ENCODE data around the gene MOAP1. TPM values are rescaled to one million over a fixed set of nuclear protein-coding genes. Genes with fewer than 3 reads are reported as not detected.

The MOAP1 gene
- total RNA-seq, 2 donors from 2014 or later = 12.8 to 22.4 TPM

DNA sequence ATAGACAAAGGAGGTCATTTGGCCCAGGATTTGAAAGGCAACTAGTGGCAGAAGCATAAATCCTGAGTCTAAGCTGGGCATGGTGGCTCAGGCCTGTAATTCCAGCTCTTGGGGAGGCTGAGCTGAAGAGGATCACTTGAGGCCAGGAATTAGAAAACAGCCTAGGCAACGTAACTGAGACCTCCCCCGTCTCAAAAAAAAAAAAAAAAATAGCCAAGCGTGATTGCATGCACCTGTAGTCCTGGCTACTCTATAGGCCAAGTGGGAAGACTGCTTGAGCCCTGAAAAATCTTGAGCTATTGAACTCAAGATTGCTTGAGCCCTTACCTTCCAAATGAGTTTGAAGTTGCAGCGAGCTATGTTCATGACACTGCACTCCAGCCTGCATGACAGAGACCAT is 14.3 kb upstream of the MOAP1 start:
- Histone ChIP-seq H3K9me3 (no peaks in the 10 kb centered on the region), H3K27ac (no peak overlapping the region), H3K4me3 (no peak overlapping the region), H3K36me3 (no peaks in the 10 kb centered on the region), H3K9ac (ENCODE audit: low read depth in 2 of 2, low read length in 2 of 2) (no peak overlapping the region), H3K27me3 (no peaks in the 10 kb centered on the region), H3K4me1 (no peaks in the 10 kb centered on the region)
- TF ChIP-seq, protein P1, sequence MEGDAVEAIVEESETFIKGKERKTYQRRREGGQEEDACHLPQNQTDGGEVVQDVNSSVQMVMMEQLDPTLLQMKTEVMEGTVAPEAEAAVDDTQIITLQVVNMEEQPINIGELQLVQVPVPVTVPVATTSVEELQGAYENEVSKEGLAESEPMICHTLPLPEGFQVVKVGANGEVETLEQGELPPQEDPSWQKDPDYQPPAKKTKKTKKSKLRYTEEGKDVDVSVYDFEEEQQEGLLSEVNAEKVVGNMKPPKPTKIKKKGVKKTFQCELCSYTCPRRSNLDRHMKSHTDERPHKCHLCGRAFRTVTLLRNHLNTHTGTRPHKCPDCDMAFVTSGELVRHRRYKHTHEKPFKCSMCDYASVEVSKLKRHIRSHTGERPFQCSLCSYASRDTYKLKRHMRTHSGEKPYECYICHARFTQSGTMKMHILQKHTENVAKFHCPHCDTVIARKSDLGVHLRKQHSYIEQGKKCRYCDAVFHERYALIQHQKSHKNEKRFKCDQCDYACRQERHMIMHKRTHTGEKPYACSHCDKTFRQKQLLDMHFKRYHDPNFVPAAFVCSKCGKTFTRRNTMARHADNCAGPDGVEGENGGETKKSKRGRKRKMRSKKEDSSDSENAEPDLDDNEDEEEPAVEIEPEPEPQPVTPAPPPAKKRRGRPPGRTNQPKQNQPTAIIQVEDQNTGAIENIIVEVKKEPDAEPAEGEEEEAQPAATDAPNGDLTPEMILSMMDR (IDR thresholded peaks at IDR 0.05) = no peak
- intact Hi-C loops (cut with DNase I) = no loop called here
- DNase-seq = no peak

DNA sequence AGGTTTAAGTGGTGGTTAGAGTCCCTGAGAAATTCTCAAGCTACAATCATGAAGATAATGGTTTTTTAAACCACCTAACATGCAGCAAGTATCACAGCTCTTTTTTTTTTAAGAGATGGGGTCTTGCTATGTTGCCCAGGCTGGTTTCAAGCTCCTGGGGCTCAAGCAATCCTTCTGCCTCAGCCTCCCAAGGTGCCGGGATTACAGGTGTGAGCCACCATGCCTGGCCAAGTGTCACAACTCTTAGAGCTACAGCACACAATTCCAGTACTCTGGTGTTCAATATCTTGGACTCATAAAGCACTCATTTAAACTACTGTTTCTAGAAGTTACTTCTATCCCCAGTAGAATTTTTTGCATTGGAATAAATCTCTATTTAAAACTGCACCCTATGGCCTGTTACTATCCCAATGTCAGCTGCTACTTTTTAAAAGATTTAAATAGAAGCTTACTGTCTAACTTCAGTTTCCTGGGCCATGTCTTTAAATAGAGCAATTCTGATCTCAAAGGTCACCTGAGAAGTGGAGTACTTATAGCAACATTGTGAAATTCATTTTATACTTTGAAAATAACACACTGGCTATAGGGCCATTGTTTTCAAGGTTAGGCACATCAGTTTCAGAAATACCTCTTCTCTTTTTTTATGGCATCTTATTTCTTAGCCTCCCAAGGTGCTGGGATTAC is 10.8 kb upstream of the MOAP1 start:
- no peak overlapping the region for H3K9ac ChIP-seq (ENCODE audit: low read depth in 2 of 2, low read length in 2 of 2)
- no peak for DNase-seq
- no peaks in the 10 kb centered on the region for H3K4me1 ChIP-seq
- H3K27me3 ChIP-seq = no peaks in the 10 kb centered on the region
- TF ChIP-seq, protein P1 (IDR thresholded peaks at IDR 0.05) = no peak
- peak overlapping the region; percentile 52 for H3K27ac ChIP-seq
- H3K9me3 ChIP-seq = no peaks in the 10 kb centered on the region
- intact Hi-C loops (cut with DNase I) = no loop called here
- H3K4me3 ChIP-seq = no peak overlapping the region
- H3K36me3 ChIP-seq = no peaks in the 10 kb centered on the region

DNA sequence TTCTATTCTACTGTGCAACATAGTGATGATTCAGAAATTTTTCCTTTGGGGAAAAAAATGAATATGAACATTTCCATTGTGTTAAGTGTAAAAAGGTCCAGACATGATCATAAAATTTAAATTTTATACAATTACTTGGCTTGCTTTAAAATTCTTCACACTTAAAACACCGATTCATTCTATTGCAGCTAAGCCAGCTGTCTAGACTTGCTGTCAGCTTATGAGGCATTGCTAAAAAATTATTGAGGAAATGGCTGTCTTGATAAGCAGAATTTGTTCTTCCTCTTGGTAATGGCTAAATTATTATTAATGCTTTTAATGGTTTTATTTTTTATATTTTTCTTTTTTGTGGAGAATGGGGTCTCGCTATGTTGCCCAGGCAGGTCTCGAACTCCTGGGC is 2.3 kb upstream of the MOAP1 start:
- TF ChIP-seq, protein P1 (IDR thresholded peaks at IDR 0.05) = no peak
- H3K36me3 ChIP-seq = no peaks in the 10 kb centered on the region
- no peak for DNase-seq
- no peak overlapping the region for H3K9ac ChIP-seq (ENCODE audit: low read depth in 2 of 2, low read length in 2 of 2)
- H3K4me1 ChIP-seq = peaks cover 10% of the 10 kb centered on the region
- H3K27me3 ChIP-seq = no peaks in the 10 kb centered on the region
- H3K9me3 ChIP-seq = no peaks in the 10 kb centered on the region
- intact Hi-C loops (cut with DNase I) = no loop called here
- no peak overlapping the region for H3K4me3 ChIP-seq
- H3K27ac ChIP-seq = no peak overlapping the region

DNA sequence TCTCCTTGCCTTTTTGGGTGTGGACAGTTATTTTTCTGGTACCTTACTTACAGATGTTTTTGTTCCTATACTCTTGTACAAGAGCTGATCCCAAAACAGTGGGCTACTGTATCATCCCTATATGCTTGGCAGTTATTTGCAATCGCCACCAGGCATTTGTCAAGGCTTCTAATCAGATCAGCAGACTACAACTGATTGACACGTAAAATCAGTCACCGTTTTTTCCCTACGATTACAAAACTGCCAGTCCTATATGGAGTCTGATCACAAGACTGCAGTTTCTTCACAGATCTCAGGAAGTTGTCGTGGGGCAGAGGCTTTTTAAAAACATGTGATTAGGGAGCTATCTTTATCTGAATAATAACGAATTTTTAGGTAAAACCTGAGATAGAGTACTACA is 1.8 kb upstream of the MOAP1 start:
- Histone ChIP-seq H3K27ac (peak overlapping the region; percentile 10), H3K9me3 (no peaks in the 10 kb centered on the region), H3K4me3 (no peak overlapping the region), H3K9ac (ENCODE audit: low read depth in 2 of 2, low read length in 2 of 2) (peak overlapping the region in 1 of 2 donors; percentile 30), H3K4me1 (peaks cover 10% of the 10 kb centered on the region), H3K27me3 (no peaks in the 10 kb centered on the region), H3K36me3 (no peaks in the 10 kb centered on the region)
- intact Hi-C loops (cut with DNase I) = no loop called here
- TF ChIP-seq, protein P1 (IDR thresholded peaks at IDR 0.05) = no peak
- no peak for DNase-seq

DNA sequence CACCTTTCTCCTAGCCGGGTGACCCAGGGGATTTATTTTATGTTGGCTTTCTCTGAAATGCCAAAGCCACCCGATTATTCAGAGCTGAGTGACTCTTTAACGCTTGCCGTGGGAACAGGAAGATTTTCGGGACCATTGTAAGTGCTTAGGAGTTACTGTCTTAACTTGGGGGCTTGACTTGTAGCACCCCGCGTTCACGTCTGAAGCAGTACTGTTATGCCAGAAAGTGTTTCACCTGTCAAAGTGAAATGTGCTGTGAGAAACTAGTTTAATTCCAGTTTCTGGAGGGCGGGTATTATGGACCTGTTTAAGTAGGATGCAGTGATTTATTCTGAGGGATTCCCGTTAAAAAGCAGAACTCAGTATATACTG is 638 bp upstream of the MOAP1 start:
- Histone ChIP-seq H3K4me3 (peak overlapping the region; percentile 94), H3K27ac (peak overlapping the region; percentile 94), H3K4me1 (peaks cover 10% of the 10 kb centered on the region), H3K36me3 (no peaks in the 10 kb centered on the region), H3K9me3 (no peaks in the 10 kb centered on the region), H3K9ac (ENCODE audit: low read depth in 2 of 2, low read length in 2 of 2) (peak overlapping the region; percentile 70 to 77), H3K27me3 (no peaks in the 10 kb centered on the region)
- intact Hi-C loops (cut with DNase I) = no loop called here
- no peak for DNase-seq
- TF ChIP-seq, protein P1 (IDR thresholded peaks at IDR 0.05) = no peak
